ENCODE data around the gene RTF1.
"Not testable (repeated sequence)": the region's sequence is repeated elsewhere in the genome, so short reads cannot be mapped to it uniquely, and the experiment has no call there.

RTF1 gene

DNA sequence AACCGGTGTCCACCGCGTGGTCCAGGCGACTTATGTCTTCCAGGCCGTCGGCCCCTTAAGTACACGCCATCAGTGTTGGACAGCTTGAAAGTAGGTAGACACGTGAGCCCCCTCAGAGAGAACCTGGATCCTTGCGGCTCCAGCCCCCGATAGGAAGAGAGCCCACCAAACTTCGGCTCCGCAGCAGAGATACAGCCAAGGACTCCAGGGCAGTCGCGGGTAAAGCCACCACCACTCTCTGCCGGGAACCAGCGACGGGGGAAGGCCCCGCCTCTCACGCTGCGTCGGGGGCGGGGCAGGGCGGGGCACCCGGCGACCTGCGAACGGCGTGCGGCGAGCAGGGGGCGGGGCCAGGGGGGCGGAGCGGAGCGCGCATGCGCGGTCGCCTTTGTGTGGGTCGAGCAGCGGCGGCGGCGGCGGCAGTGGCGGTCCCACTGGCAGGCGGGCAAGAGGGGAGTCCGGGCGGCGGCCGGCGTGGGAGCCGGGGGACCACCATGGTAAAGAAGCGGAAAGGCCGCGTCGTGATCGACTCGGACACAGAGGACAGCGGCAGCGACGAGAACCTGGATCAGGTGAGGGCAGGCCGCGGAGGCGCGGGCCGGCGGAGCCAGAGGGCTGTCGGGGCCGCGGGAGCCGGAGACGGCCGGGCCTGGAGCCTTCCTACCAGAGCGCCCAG lies at the start of gene RTF1:
TSS of gene RTF1 (plus strand) at position 354 of the 676 bp plus-strand sequence. CDS start at position 375, 21 bp downstream.
- DNase-seq, result peak; percentile 80 to 93

DNA sequence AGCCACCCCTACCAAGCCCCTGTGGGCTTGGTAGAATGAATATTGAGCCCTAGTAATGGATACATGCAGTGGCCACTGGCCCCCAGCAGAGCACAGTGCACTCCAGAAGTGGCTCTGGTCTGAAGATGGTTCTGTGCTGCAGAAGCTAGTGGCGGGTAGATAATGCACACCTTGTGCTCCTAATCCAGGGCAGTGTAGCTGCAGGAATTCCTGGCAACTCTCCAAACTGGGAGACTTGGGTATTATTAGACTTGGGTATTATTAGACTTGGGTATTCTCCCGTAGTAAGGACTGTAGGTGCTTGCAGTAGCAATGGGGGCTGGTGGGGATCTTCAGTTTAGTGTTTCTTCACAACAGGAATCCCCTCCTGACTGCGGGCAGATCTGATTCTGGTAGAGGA lies 49.5 kb upstream of the RTF1 start:
- DNase-seq, result no peak

DNA sequence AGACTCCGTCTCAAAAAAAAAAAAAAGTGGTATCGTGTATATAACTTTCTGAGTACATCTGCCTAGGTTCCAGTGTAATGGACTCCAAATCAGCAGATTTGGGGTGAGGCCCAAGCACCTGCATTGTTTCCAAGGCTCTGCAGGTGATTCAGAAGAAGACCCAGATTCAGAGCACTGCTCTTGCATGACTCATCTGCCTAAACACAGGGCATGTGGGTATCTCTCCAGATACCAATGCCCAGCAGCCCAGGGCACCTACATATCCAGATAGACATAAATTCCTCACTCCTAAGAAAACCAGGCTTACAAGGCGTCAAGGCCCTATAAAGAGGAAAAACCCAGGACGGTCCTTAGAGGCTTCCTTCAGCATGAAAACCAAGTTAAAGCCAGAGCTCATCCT lies 38.9 kb upstream of the RTF1 start:
- no peak for DNase-seq

DNA sequence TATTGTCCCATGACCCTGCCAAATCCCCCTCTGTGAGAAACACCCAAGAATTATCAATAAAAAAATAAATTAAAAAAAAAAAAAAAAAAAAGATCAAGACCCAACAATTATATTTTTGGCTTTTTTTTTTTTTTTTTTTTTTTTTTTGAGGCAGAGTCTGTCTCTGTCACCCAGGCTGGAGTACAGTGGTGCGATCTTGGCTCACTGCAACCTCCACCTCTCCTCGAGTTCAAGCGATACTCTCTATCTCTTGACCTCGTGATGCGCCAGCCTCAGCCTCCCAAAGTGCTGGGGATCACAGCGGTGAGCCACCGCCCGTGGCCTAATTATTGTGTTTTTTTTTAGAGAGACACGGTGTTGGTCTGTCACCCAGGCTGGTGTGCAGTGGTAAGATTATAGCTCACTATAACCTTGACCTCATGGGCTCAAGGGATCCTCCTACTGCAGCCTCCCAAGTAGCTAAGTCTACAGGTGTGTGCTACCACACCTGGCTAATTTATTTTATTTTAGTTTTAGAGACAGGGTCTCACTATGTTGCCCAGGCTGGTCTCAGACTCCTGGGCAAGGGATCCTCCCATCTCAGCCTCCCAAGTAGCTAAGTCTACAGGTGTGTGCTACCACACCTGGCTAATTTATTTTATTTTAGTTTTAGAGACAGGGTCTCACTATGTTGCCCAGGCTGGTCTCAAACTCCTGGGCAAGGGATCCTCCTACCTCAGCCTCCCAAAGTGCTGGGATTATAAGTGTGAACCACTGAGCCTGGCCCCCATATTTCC lies 32.7 kb upstream of the RTF1 start:
- not testable (repeated sequence) for DNase-seq

DNA sequence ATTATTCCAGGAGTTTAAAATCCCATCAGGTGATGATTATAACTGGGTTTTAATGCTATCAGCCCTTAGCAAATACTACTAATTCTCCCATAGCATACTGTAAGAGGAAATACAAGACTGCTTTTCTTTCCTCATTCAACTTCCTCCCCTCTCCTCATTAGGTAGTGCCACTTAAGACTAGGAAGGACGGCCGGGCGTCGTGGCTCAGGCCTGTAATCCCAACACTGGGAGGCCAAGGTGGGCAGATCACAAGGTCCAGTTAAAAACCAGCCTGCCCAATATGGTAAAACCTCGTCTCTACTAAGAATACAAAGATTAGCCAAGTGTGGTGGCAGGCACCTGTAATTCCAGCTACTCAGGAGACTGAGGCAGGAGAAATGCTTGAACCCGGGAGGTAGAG lies 29.2 kb upstream of the RTF1 start:
- no peak for DNase-seq

DNA sequence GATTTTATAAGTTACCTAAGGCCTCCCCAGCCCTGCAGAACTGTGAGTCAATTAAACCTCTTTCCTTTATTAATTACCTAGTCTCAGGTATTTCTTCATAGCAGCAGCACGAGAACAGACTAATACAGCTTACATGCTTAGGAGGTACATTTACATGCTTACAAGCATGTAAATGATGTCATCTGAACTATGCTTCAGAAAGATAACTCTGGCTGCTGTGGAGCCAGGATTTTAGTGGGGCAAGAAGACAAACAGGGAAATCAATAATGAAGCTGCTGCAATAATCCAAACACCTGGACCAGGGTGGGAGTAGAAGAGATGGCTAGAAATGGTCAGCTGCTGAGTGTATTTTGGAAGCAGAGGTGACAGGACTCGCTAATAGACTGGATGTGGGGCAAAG lies 24.2 kb upstream of the RTF1 start:
- DNase-seq, result no peak

DNA sequence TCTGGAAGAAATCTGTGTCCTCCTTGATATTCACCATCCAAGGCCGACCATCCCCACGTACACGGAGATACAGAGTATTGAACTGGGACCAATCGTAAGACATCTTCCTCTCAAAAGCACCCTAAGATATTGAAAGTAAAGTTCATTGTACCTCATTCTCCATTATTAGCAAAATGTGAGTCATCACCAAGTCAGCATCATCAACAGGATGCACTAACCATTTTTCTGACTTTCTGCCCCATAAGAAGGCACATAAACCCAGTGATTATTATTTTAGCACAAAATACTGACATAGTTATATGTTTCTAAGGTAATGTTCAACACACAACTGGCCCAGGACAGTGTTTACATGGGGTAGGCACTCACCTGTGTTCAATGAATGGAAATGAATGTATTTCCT lies 22.0 kb upstream of the RTF1 start:
- no peak for DNase-seq

DNA sequence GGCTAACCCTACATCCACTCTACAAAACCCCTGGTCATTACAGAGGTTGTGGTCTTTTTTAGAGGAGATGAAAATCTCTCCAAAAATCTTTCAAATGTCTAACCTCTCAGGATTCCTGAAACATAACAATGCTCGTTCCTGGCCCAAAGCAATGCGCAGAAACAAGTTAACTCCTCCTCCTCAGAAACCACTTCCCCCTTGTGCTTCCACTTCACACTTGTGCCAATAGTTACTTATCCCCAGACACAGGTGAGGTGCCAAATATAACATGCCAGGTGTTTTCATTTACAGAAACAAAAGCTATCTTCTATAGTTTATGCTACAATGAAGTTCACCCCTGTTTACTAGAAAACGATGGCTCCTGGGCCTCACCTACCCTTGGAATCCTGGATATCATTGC lies 20.8 kb upstream of the RTF1 start:
- no peak for DNase-seq

DNA sequence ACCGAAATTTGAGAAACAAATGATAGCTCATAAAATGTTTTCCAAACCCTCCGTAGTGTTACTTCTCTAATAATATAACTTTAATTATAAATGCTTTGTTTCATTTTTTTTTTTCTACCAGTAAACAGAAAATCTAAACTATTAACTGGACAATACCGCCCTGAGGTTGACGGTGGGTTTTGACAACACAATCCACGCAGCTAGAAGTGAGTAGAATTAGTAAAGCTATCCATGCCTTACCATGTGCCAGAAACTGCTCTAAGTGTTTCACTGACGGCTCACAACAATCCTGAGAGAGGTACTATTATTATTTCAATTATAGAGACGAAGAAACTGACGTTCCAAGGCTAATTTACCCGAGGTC lies 15.0 kb upstream of the RTF1 start:
- DNase-seq, result no peak

DNA sequence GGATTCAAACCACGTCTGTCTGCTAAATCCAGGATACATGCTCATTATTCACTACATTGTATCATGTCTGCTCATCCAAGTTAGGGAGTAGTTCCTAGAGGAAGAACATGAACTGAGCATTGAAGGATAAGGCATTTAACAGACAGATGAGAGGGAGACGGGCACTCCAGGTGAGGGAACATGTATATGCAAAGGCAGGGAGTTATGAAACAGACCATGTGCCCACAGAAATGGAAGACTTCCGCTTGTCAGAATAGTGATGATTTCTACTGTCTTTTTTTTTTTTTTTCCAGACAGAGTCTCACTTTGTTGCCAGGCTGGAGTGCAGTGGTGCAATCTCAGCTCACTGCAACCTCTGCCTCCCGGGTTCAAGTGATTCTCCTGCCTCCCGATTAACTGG lies 9.6 kb upstream of the RTF1 start:
- no peak for DNase-seq

DNA sequence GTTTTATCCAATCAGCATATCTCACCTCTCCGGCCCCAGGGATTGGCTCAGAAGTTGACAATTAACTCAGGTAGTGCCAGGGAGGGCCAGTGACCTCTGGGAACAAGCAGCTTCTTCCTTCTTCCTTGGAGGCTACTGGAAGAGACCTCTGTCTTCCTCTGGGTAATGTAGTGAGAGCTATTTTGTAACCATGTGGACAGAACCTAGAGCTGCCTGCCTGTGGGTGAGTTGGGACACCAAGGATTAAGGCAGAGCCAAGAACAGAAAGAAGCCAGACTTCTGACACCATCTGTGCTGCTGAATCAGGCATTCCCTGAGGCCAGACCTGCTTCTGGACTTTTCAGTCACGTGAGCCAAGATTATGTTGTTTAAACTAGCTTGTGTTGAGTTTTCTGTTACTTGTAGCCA lies 8.7 kb upstream of the RTF1 start:
- DNase-seq, result no peak

DNA sequence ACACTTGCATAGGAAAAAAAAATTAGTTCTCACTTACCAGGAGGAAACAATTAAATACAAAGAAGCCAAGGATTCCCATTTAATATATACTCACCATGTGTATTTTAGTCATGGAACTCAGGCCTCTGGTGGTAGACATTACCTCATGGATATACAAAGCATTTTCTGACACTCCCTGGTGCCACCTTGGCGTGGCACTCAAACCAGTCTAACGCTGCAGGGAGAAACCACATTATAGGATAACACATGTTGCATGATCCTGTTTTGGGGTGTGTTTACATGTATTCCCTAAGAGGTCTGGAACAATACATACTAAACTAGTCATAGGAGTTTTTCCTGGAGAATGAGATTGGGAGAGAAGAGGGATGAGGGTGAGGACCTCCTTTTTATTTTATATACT lies 5.9 kb upstream of the RTF1 start:
- DNase-seq, result no peak

DNA sequence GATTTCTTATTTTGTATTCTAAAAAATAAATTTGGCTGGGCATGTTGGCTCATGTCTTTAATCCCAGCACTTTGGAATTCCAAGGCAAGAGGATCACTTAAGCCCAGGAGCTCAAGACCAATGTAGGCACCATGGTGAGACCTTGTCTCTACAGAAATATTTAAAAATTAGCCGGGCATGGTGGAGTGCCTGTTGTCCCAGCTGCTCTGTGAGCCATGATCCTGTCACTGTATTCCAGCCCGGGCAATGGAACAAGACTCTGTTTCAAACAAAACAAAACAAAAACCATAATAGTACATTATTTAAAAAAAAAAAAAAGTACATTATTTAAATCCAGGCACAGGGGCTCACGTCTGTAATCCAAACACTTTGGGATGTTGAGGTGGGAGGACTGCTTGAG lies 5.5 kb upstream of the RTF1 start:
- DNase-seq, result no peak

DNA sequence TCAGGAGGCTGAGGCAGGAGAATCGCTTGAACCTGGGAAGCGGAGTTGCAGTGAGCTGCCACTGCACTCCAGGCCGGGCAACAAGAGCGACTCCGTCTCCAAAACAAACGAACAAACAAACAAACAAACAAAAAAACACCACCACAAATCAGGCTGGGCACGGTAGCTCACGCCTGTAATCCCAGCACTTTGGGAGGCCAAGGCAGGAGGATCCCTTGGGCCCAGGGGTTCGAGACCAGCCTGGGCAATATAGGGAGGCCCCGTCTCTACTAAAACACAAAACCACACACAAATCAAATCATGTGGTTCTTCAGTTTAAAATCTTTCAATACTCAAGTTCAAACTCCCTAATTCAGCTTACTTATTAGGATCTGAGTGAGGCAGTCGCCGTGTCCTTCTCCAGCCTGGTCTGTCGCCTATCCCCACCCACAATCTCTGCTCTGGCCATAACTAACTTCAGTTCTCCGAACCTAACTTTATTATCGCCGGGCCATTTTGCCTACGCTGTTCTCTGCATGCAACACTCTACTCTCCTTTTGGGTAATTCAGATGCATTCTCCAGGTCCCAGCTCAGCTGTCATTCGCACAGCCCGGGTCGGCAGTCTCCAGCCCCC lies 660 bp upstream of the RTF1 start:
- DNase-seq, result no peak

DNA sequence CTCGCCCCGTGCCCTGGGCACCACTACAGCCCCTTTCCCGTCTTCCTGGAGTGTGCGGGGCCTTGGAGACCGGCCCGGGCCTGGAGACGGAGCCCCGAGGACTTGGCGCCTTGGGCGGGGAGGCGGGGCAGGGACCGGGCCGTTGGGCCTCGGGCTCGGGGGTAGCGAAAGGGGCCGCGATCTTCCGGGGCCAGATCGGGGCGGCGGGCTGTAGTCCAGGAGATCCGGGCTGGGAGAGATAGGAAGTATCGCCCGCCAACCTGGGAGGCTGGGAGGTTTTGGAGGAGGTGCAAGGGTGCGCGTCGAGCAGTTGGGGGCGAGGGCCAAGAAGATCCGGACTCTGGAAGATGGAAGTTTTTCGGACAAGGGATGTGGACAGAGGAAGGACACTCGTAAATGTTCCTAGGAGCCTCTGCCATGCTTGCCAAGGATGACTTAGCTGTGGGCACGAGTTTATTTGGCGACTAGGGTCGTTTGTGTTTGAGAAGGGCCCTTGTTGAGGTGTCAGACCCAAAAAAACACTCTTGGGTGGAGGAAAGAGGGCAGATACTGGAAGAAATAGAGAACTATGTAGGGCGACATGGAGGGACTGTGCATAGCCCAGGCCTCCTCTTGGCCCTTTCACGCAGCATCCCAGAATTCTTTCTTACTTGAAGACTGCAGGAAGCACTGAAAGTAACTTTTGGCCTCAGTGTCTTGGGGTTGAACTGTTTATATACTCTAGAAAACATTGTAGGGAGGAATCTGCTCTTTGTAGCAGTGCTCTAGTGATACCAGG lies 712 bp downstream of the RTF1 start:
- no peak for DNase-seq

DNA sequence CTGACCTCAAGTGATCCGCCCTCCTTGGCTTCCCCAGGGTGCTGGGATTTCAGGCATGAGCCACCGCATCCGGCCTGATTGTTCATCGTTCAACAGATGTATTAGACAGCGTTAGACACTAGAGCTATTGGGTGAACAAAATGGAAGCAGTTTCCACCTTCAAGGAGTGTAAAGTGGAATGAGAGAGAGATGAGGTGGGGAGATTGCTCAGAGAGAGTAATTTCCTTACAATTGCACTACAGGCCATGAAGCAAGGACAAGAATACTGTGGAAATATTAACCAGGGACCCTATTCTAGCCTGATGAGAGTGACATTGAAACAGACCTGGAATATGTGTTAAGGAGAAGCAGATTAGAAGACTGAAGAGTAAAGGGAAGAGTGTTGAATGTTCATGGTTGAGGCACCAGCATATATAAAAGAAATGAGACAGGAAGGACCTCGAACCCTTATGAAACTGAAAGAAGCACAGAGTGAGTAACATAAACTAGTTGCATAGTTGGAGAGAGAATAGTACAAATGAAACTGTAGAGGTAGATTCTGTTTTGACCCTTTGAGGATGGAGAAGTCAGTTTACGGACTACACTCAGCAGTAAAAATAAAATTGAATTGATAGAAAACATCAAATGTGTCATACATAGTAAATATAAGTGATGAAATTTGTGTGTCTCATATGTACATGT lies 7.2 kb downstream of the RTF1 start:
- no peak for DNase-seq

DNA sequence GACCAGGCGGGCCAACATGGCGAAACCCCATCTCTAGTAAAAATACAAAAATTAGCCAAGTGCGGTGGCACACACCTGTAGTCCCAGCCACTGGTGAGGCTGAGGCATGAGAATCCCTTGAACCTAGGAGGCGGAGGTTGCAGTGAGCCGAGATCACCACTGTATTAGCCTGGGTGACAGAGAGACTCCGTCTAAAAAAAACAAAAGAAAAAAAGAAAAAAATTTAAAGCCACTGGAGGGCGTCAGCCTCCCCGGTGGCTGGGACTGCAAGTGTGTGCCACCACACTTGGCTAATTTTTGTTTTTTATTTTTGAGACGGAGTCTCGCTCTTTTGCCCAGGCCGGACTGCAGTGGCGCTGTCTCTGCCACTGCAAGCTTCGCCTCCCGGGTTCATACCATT lies 7.9 kb downstream of the RTF1 start:
- no peak for DNase-seq

DNA sequence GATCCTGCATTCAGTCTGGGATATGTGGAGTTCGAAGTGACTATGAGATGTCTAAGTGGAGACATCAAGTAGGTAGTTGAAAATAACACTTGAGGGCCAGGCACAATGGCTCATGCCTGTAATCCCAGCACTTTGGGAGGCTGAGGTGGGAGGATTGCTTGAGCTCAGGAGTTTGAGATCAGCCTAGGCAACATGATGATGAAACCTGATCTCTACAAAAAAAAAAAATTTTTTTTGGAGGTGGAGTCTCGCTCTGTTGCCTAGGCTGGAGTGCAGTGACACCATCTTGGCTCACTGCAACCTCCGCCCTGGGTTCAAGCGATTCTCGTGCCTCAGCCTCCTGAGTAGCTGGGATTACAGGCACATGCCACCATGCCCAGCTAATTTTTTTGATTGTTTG lies 9.0 kb downstream of the RTF1 start:
- not testable (repeated sequence) for DNase-seq

DNA sequence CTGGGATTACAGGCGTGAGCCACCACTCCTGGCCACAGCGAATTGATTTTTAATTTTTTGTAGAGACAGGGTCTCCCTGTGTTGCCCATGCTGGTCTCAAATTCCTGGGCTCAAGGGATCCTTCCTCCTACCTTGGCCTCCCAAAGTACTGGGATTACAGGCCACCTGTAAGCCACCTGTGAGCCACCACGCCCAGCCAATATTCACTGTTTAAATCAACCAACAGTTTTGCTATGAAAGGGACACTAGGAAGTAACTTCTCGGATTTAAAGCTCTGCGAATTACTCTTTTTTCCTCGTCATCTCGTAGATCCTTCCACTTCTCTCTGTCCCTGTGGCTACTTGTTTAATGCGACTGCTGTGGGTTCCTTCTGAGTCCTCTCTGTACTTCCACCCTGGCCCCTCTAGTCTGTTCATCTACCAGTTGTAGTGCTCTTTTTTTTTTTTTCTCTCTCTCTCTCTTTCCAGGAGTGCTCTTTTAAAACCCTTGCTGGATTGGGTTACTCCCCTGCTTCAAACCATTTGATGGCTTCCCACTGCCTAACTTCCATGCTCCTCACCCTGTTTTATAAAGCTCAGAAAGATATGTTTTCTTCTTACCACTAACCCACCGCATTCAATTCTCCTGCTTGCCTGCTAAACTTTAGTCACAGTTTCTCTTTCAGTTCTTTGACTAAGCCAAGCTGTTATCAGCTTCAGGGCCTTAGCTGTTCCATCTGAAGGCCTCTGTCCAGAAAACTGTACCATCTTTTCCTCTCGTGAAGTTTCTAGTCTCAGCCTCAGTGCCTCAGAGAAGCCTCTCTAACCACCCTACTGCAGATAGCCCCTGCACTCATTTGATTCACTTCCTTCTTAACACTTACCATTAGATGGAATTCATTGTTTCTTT lies 12.4 kb downstream of the RTF1 start:
- no peak for DNase-seq

DNA sequence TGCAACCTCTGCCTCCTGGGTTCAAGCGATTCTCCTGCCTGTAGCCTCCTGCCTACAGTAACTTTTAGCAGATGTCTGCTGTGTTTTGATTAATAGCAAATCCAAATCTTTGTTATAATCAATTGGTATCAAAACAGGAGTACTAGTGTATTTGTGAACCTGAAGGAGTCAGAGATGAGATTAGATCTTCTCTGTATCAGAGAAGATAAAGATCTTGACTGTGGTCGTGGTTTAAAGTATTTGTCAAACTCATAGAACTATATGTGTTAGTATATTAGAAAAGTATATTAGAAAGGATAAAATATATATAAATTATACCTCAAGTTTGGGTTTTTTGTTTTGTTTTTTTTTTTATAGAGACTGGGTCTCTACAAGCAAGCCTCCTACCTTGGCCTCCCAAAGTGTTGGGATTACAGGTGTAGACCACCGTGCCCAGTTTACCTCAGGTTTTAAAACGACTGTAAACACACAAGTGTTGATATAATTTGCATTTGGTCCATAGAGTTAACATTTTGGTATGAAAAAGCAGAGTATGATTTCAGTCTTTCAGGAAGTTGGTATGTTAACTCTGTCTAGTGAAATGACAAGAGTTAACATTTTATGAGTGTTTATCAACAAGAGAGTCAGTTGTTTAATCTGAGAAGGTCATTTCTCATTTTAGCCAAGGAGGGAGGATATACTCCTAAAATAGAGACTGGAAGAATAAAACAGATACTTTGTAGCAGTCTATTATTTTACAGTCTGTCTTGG lies 18.3 kb downstream of the RTF1 start:
- DNase-seq, result no peak

DNA sequence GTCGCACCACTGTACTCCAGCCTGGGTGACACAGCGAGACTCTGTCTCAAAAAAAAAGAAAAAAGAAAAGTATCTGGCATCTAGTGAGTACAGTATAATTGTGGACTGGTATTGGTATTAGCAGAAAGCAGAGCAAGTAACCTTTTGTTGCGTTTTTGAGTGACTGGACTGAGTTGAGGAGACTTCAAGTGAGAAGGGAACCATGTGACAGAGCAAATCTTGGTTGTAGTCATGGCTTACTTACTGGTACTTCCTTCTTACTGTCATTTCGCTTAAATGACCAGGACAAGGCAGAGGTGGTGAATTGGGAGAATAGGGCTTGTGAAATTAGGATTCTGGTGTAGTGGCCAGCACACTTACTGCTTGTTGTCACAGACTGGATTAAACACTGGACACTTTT lies 20.6 kb downstream of the RTF1 start:
- DNase-seq, result no peak

Data from hippocampal formation (tissue), 2 donors.